H54 (cell line): ENCODE measurements around the gene ZBTB16.

Experiments
- DNase-seq: peaks from one replicate; pipeline ENCODE4 v3.0.0; 2011; ENCODE audit warnings: low spot score, mixed read lengths; ENCODE audit not compliant: insufficient read length
- FAIRE-seq: peaks from 3 replicates; lab custom pipeline; 2011; peaks lifted over from hg19 to GRCh38; lab: Jason Lieb, UNC
- POLR2A ChIP-seq: IDR thresholded peaks from 2 replicates; pipeline ENCODE4 v1.6.1; 2011; ENCODE audit warnings: low read depth, mild to moderate bottlenecking, low read length

Gene ZBTB16

GRCh38 chr11:114151631-114152030 is 92.1 kb downstream of the ZBTB16 start:
- FAIRE-seq: no peak
- no peak for TF ChIP-seq POLR2A

GRCh38 chr11:114152162-114152561 is 92.7 kb downstream of the ZBTB16 start:
- no peak for FAIRE-seq
- TF ChIP-seq POLR2A: no peak

More at GRCh38 chr11:114151631-114152030, 92.1 kb downstream of the ZBTB16 start:
- no peak for DNase-seq

GRCh38 chr11:114152785-114153184 is 93.3 kb downstream of the ZBTB16 start:
- DNase-seq (no peak), FAIRE-seq (no peak)
- no peak for TF ChIP-seq POLR2A

More at GRCh38 chr11:114152162-114152561, 92.7 kb downstream of the ZBTB16 start:
- no peak for DNase-seq

GRCh38 chr11:114153224-114153623 is 93.7 kb downstream of the ZBTB16 start:
- TF ChIP-seq POLR2A: no peak
- FAIRE-seq (no peak), DNase-seq (no peak)

GRCh38 chr11:114154271-114155047 is 94.9 kb downstream of the ZBTB16 start:
- TF ChIP-seq POLR2A: no peak
- no peak for FAIRE-seq

GRCh38 chr11:114155116-114155515 is 95.6 kb downstream of the ZBTB16 start:
- FAIRE-seq: no peak
- TF ChIP-seq POLR2A: no peak
- no peak for DNase-seq

More at GRCh38 chr11:114154271-114155047, 94.9 kb downstream of the ZBTB16 start:
- DNase-seq: no peak

- DNase-seq: no peak
- TF ChIP-seq POLR2A: no peak
- FAIRE-seq: no peak
These were observed 96.6 kb downstream of the ZBTB16 start for GRCh38 chr11:114156131-114156581.

- DNase-seq (no peak), FAIRE-seq (no peak)
- TF ChIP-seq POLR2A: no peak
These were observed 97.3 kb downstream of the ZBTB16 start for GRCh38 chr11:114156782-114157181.

GRCh38 chr11:114157476-114158050 is 98.1 kb downstream of the ZBTB16 start:
- FAIRE-seq: no peak
- TF ChIP-seq POLR2A: no peak
- no peak for DNase-seq

GRCh38 chr11:114158421-114158820 is 98.9 kb downstream of the ZBTB16 start:
- no peak for TF ChIP-seq POLR2A
- DNase-seq: no peak
- no peak for FAIRE-seq

- FAIRE-seq: no peak
- DNase-seq: no peak
- no peak for TF ChIP-seq POLR2A
These were observed 99.4 kb downstream of the ZBTB16 start for GRCh38 chr11:114158886-114159285.

GRCh38 chr11:114159320-114159719 is 99.8 kb downstream of the ZBTB16 start:
- no peak for TF ChIP-seq POLR2A
- FAIRE-seq (no peak), DNase-seq (no peak)

GRCh38 chr11:114159802-114160632 is 100.5 kb downstream of the ZBTB16 start:
- no peak for FAIRE-seq

GRCh38 chr11:114160894-114161293 is 101.4 kb downstream of the ZBTB16 start:
- no peak for DNase-seq
- no peak for FAIRE-seq
- TF ChIP-seq POLR2A: no peak

More at GRCh38 chr11:114159802-114160632, 100.5 kb downstream of the ZBTB16 start:
- peak; percentile 26 for DNase-seq
- TF ChIP-seq POLR2A: no peak
